ENCODE measurements around the gene DNMT1. TPM values are rescaled to one million over a fixed set of nuclear protein-coding genes. Genes with fewer than 3 reads are reported as not detected.

DNMT1 gene
- total RNA-seq, 1 experiment from 2014 or later = 168 TPM

DNA sequence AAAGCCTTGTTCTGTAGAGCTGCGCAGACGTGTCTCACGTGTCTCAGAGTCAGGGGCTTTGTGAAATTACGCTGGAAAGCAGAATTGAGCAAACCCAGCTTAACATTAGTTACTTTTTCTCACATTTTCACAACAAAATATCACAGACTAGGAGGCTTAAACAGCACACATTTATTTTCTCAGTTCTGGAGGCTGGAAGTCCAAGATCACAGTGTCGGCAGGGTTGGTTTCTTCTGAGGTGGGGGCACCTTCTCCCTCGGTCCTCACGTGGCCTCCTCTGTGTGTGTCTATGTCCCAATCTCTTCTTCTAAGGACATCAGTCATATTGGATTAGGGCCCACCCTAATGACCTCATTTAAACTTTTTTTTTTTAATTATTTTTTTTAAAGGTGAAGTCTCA lies 70.3 kb downstream of the DNMT1 start:
- Histone ChIP-seq H3K4me3 (ENCODE audit: low read depth in 2 of 2, low read length in 2 of 2) (no peak overlapping the region), H3K27me3 (ENCODE audit: control insufficient read depth, insufficient read depth, low read length) (no peaks in the 10 kb centered on the region), H3K9me3 (ENCODE audit: control insufficient read depth, insufficient read depth, low read depth, low read length) (no peaks in the 10 kb centered on the region), H3K27ac (ENCODE audit: low read length) (no peak overlapping the region), H3K36me3 (ENCODE audit: control insufficient read depth, insufficient read depth, low read length) (peaks cover 2% of the 10 kb centered on the region), H3K4me1 (ENCODE audit: control insufficient read depth, insufficient read depth, low read length) (no peaks in the 10 kb centered on the region; the same call in 1 of the 2 replicates)
- ChIA-PET POLR2A (no interaction called here), CTCF (no interaction called here)
- ATAC-seq = no peak
- no TSS peak for BruUV-seq (replicated peaks)
- DNase-seq (ENCODE audit: low read depth, low spot score) = no peak
- in situ Hi-C loops (cut with HindIII; ENCODE audit: low pct_unique_long_range_greater_than_20kb, low sequenced_read_pairs) = no loop called here
- intact Hi-C loops (cut with micrococcal nuclease; ENCODE audit: unreplicated experiment) = loop anchor here (5.0 kb wide), 1 partner anchor 128 kb away; the partner anchor contains the start of gene MRPL4
- TF ChIP-seq TCF7L2 (IDR thresholded peaks at IDR 0.05; ENCODE audit: low read depth, low read length) = no peak
- TF ChIP-seq, protein P1, sequence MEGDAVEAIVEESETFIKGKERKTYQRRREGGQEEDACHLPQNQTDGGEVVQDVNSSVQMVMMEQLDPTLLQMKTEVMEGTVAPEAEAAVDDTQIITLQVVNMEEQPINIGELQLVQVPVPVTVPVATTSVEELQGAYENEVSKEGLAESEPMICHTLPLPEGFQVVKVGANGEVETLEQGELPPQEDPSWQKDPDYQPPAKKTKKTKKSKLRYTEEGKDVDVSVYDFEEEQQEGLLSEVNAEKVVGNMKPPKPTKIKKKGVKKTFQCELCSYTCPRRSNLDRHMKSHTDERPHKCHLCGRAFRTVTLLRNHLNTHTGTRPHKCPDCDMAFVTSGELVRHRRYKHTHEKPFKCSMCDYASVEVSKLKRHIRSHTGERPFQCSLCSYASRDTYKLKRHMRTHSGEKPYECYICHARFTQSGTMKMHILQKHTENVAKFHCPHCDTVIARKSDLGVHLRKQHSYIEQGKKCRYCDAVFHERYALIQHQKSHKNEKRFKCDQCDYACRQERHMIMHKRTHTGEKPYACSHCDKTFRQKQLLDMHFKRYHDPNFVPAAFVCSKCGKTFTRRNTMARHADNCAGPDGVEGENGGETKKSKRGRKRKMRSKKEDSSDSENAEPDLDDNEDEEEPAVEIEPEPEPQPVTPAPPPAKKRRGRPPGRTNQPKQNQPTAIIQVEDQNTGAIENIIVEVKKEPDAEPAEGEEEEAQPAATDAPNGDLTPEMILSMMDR (IDR thresholded peaks at IDR 0.05) = no peak
- no peak for TF ChIP-seq POLR2AphosphoS5 (IDR thresholded peaks at IDR 0.05; ENCODE audit: low read depth, low read length)
- no peak for TF ChIP-seq SIN3A (IDR thresholded peaks at IDR 0.05; ENCODE audit: borderline replicate concordance, insufficient read depth, low read depth, low read length)
- TF ChIP-seq, protein P2, sequence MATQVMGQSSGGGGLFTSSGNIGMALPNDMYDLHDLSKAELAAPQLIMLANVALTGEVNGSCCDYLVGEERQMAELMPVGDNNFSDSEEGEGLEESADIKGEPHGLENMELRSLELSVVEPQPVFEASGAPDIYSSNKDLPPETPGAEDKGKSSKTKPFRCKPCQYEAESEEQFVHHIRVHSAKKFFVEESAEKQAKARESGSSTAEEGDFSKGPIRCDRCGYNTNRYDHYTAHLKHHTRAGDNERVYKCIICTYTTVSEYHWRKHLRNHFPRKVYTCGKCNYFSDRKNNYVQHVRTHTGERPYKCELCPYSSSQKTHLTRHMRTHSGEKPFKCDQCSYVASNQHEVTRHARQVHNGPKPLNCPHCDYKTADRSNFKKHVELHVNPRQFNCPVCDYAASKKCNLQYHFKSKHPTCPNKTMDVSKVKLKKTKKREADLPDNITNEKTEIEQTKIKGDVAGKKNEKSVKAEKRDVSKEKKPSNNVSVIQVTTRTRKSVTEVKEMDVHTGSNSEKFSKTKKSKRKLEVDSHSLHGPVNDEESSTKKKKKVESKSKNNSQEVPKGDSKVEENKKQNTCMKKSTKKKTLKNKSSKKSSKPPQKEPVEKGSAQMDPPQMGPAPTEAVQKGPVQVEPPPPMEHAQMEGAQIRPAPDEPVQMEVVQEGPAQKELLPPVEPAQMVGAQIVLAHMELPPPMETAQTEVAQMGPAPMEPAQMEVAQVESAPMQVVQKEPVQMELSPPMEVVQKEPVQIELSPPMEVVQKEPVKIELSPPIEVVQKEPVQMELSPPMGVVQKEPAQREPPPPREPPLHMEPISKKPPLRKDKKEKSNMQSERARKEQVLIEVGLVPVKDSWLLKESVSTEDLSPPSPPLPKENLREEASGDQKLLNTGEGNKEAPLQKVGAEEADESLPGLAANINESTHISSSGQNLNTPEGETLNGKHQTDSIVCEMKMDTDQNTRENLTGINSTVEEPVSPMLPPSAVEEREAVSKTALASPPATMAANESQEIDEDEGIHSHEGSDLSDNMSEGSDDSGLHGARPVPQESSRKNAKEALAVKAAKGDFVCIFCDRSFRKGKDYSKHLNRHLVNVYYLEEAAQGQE (IDR thresholded peaks at IDR 0.05; ENCODE audit: insufficient read depth in 1 of 2, low read depth in 2 of 2, low read length in 1 of 2) = no peak

DNA sequence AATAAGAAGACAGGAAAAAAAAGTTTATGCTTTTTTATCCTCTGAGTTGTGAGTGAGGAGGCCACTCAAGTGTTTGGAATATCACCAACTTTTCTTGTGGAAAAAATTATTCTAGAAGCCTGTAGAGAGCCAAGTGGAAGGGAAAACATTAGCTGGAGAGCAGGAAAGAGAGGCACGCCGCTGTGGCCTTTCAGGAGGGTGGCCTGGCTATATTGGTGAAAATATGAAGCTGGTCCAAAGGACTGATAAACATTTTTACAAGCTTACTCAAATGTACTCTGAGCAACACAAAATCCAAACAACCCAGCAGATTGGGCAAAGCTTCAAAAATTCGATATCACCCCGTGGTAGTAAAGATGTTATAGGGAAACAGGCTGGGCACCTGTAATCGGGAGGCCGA lies 72.7 kb downstream of the DNMT1 start:
- ATAC-seq = no peak
- in situ Hi-C loops (cut with HindIII; ENCODE audit: low pct_unique_long_range_greater_than_20kb, low sequenced_read_pairs) = no loop called here
- CTCF ChIA-PET = interaction anchor here (0.5 to 0.9 kb wide), 3 partner anchors 22 to 190 kb away, joined by 4 to 10 read pairs (median 5); no protein-coding TSS in a partner anchor

More for the DNA sequence above, 72.7 kb downstream of the DNMT1 start:
- no peaks in the 10 kb centered on the region for H3K27me3 ChIP-seq (ENCODE audit: control insufficient read depth, insufficient read depth, low read length)
- H3K9me3 ChIP-seq (ENCODE audit: control insufficient read depth, insufficient read depth, low read depth, low read length) = no peaks in the 10 kb centered on the region
- POLR2A ChIA-PET = no interaction called here
- no TSS peak for BruUV-seq (replicated peaks)
- intact Hi-C loops (cut with micrococcal nuclease; ENCODE audit: unreplicated experiment) = loop anchor here (5.0 kb wide), 1 partner anchor 130 kb away; the partner anchor contains the start of gene MRPL4
- no peak overlapping the region for H3K4me3 ChIP-seq (ENCODE audit: low read depth in 2 of 2, low read length in 2 of 2)
- no peak overlapping the region for H3K27ac ChIP-seq (ENCODE audit: low read length)
- no peak for DNase-seq (ENCODE audit: low read depth, low spot score)
- H3K4me1 ChIP-seq (ENCODE audit: control insufficient read depth, insufficient read depth, low read length) = no peaks in the 10 kb centered on the region; the same call in 1 of the 2 replicates
- H3K36me3 ChIP-seq (ENCODE audit: control insufficient read depth, insufficient read depth, low read length) = peaks cover 3% of the 10 kb centered on the region; the same call in 1 of the 2 replicates
- TF ChIP-seq, protein P2 (IDR thresholded peaks at IDR 0.05; ENCODE audit: insufficient read depth in 1 of 2, low read depth in 2 of 2, low read length in 1 of 2) = no peak
- no peak for TF ChIP-seq SIN3A (IDR thresholded peaks at IDR 0.05; ENCODE audit: borderline replicate concordance, insufficient read depth, low read depth, low read length)
- no peak for TF ChIP-seq POLR2AphosphoS5 (IDR thresholded peaks at IDR 0.05; ENCODE audit: low read depth, low read length)
- TF ChIP-seq TCF7L2 (IDR thresholded peaks at IDR 0.05; ENCODE audit: low read depth, low read length) = no peak
- TF ChIP-seq, protein P1 (IDR thresholded peaks at IDR 0.05) = no peak
